GM19238 (cell line): ENCODE data around the gene OR52N2.

Source experiments
- DNase-seq: peaks from one replicate; pipeline ENCODE4 v3.0.0; 2011; ENCODE audit warnings: low spot score; ENCODE audit not compliant: insufficient read length

OR52N2 gene

DNA sequence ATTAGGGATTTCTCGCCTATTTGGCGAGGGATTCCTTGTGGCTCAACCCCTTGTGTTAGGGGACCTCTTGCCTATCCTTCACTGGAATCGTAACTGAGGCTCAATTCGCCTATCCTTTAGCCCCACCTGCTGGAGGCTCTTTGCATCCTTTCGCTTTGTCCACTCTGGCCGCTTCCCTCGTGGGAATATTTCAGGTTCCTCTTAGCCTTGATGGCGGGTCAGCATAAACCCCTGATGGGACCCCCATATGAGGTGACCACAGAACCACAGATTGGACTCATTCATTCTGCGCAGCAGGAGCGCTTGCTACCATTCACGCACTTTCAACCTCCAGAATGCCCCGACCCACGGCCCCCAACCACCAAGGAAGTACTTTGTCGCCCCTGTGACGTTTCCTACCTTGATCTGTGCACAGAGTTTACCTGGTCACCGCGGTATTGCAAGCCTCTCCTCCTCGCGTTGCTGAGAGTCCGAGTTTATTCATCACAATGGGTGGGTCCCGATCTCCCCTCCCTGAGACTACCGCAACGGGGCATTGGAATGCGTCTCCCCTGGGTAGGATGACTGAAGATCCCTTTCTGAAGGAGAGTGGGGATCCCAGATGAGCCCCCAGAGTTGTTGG is at the start of gene OR52N2:
Gene OR52N2, plus strand, starts transcription at position 425 of the 622 bp plus-strand sequence. CDS start 11,412 bp downstream, outside the sequence.
- peak; percentile 3 for DNase-seq

GRCh38 chr11:5767056-5767455 is 41.7 kb upstream of the OR52N2 start:
- DNase-seq: no peak

- no peak for DNase-seq
These were observed 25.5 kb upstream of the OR52N2 start, which contains the start of gene OR52N5 for GRCh38 chr11:5783255-5783654. Gene OR52N5 (minus strand): TSS chr11:5783355. CDS start chr11:5778634, 4,721 bp downstream.

- DNase-seq: no peak
These were observed 17.6 kb upstream of the OR52N2 start, which contains the start of gene OR52N1 for GRCh38 chr11:5791165-5791564. Gene OR52N1 (minus strand): TSS chr11:5791265. CDS start chr11:5788816, 2,449 bp downstream.

DNA sequence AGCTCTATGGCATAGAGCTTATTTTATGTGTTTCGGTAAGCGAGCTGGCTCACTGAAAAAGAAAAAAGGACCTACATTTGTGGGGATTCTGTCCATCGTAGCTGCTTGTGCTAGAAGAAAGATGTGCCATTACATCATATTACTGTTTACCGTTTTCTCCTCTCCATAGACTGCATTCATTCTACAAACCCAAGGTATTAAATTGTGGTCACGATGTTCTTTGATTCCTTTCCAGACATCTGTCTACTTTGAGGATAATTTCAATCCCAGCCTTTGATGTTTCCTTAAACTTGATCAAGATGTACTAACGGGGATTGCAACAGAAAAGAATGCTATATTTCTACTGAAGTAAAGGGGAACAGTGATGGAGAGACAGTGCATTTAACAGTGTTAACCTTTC is 12.2 kb upstream of the OR52N2 start:
- no peak for DNase-seq

DNA sequence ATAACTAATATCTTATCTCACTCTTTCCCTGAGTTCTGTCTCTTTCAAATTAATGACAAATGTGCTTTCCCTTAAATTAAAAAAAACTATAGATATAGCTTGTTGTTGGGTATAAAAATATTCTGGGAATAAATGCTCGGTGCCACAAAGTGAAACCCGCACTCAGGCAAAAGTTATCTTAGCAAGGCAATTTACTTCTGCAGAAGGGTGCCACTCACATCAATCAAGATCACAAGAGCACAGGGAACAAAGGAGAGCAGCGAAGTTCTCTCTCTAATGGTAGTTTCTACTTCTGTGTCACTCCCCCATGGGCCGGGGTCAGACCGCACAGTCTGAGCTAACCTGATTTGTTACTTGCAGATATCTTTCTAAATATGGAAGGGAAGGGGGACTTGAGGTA is 4.7 kb upstream of the OR52N2 start:
- no peak for DNase-seq

DNA sequence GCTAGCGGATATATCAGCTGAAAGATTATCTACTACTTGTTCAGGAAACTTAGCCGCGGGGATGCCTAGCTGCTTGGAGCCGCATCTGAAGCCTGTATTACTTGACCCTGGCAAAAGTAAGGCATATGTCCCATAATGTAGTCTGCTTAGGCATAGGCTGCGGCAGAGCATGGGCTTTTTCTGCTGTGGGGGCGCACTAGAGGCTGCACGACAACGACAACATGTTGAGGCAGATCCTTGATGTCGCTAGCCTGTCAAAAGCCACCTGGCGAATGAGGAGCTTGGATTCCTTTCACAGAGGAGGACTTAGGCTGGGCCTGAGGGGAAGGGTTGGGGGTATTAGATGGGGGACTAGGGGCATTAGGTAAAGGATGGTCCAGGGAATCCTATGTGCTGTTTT is 1.1 kb upstream of the OR52N2 start:
- DNase-seq: no peak

DNA sequence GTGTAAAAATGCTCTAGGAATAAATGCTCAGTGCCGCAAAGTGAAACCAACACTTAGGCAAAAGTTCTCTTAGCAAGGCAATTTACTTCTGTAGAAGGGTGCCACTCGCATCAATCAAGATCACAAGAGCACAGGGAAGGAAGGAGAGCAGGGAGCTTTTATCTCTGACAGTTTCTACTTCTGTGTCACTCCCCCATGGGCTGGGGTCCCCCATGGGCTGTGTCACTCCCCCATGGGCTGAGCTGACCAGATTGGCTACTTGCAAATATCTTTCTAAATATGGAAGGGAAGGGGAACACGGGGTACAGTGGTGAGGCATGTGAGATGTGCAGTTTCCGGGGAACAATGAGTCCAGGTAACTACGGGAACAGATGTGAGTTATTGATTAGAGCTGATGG is 397 bp downstream of the OR52N2 start:
- DNase-seq: no peak

DNA sequence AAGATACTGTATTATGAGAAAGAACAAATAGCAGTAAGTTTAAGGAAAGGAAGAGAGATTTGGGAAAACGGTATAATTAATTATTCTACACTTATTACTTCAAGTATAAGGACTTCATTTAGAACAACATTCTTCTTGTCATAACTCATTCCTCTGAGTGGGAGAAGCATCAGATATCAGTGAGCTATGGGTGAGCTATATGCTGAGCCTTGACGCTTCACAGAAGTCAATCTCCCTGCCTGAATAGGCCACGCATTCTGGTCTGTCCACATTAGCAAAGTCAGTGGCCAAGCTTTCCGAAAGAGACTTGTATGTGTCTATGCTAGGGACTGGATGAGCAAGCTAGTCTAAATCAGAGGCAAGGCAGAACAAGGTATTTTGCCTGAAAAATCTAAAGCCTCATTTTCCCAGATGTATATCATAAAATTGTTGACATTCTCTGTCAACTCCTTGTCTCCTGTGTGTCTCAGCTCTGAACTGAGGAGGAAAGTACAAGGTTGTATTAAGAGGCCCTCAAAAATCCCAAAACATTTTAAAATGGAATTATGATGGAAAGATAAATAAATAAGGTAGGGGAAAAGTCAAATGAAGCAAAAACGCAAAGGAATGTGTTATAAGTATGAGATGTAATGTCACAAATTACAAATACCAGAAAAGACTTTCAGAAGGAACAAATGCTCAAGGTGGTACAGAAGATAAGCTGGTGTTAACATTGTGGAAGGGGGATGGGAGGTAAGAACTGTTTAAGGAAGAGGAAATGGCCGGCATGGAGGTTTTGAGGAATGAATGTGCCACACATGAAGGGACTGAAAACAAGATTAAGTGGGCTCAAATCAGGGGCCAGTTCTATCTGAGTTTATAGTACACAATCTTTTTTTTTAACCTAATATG is 1.4 kb downstream of the OR52N2 start:
- no peak for DNase-seq

DNA sequence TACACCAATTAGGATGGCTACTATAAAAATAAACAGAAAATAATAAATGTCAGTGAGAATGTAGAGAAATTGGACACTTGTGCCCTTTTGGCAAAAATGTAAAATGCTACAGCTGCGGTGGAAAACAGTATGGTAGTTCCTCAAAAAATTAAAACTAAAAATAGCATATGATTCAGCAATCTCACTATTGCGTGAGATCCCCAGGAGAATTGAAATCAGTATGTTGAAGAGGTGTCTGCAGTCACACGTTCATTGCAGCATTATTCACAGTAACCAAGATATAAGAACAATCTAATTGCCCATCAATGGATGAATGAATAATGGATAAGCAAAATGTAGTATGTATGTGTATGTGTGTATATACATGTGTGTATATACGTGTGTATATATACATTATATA is 6.8 kb downstream of the OR52N2 start:
- DNase-seq: no peak

DNA sequence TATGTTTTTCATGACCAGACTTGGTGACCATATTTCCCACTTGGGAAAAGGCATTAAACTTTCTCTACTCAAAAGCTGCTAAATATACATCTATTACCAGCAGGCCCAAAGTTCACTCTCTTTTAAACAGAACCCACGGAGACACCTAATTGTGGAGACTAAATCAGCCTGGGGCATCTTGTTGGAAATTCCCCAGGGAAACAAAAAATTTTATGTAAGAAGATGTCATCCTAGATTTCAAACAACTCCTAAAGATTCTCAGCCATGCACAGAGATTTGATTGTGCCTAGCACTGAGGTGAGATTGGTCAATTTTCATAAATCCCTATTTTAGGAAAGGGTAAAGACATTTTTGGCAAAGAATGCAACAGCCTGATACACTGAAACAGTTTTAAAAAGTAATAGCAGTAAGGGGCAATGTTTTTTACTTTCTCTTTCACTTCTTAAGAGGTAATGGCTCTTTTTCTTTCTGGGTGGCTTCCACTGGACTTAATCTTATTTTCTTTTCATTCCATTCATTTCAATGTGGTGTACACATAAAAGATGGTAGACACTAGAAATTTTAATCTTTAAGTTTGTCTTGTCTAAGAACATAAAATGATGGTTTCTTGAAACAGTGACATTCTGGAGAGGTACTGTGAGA is 9.6 kb downstream of the OR52N2 start:
- no peak for DNase-seq

DNA sequence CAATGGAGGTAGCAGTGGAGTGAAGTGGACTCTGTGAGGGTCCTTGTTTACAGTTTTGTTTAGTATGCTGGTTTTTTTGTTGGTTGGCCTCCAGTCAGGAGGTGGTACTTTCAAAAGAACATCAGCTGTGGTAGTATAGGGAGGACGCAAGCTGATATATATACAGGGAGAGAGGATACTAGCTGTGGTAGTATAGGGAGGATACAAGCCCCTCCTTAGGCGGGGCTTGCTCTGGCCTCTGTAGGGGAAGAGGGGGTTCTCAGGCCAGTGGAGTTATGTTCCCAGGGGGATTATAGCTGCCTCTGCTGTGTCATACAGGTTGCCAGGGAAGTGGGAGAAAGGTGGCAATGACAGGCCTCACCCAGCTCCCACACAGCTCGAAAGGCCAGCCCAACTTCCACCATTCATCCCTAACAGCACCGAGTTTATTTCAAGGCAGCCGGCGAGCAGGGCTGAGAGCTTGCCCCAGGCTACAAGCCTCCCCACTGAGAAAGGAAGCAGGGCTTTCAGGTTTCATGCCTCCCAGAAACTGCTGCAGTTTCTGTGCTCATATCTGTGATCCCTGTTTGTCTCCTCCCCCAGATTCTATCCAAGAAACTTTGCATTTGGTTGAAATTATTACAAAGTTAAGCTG is 22.6 kb downstream of the OR52N2 start:
- DNase-seq: no peak

DNA sequence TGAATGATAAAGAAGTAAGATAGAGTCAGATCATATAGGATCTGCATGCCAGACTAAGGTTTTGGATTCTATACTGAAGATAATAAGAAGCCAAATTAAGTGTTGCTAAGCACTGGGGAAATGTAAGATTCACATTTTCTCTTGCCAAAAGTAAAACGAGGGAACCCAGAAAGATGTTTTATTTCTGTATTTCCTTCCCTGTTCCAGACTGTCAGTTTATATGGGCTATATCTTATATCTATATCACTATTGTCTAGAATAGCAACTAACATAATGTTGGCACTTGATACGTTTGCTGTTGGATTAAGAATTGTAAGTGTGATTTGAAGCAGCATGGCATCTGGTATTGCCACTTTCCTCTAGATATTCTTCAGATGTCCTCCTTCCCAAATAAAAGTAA is 24.7 kb downstream of the OR52N2 start:
- no peak for DNase-seq

GRCh38 chr11:5837695-5838094 is 29.0 kb downstream of the OR52N2 start:
- no peak for DNase-seq

GRCh38 chr11:5841797-5842196 is 33.1 kb downstream of the OR52N2 start, which contains the start of gene OR52E6:
Gene OR52E6 (minus strand): TSS chr11:5841897. CDS start chr11:5841897, 0 bp downstream.
- no peak for DNase-seq

DNA sequence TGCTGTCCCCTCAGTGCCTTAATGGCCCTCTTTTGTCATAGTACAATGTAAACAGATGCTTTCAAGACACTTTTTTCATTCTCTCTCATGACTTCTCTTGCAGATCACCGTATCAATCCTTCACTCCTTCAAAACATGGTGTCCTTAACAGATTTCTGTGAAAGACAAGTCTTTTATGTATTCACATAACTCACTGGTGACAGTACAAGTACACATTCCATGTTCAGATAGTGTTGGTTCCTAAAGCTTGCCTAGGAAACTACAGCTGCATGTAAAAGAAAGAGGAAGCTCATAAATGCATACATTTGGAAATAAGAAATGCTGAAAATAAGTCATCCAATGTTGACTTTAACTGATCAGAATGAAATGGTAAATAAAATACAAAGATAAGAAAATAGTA is 38.0 kb downstream of the OR52N2 start:
- DNase-seq: no peak

DNA sequence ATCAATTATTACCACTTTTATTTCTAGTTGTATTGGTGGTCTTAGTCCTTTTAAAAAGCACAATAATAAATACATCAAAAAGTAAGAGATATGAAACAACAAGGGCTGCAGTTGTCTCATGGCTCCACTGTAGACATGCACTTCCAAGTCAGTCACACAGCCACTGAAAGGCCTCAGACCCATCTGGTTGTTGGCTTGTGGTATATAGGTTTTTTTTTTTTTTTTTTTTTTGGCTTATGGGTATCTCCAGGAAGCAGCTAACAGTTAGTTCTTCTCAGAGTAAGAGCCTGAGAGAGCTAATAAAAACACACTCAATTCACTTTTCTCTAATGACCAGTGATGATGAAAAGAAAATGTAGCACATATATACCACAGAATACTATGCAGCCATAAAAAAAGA is 39.0 kb downstream of the OR52N2 start:
- DNase-seq: no peak

DNA sequence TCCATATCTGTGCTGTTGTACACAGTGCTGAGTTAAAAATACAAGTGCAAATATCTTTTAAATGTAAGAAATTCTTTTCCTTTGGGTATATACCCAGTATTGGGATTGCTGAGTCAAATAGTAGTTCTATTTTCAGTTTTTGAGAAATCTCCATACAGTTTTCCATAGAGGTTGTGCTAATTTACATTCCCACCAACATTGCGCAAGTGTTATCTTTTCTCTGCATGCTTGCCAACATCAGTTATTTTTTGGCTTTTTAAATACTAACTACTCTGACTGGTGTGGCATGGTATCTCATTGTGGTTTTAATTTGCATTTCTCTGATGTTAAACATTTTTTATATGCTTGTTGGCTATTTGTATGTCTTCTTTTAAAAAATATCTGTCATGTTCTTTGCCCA is 42.3 kb downstream of the OR52N2 start:
- no peak for DNase-seq

DNA sequence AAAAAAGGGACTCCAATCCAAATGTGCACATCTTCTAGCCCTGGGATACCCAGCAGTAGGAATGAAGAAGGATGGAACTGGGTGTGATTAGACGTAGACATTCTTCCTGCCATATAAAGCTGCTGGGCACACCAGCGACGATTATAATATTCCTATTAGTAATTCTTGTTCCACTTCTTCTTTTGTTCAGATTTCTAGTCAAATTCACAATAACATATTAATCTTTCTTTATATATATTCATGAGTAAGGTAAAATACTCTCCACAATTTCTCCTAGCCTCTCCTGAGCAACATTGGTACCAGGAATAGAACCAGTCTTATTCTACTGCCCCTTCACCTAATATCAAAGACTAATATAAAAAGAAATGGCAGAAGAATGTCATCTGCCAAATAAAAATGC is 48.9 kb downstream of the OR52N2 start, which contains the start of gene OR52E8:
Gene OR52E8, minus strand, starts transcription at position 101 of the 400 bp plus-strand sequence. Its CDS starts 0 bp downstream, at position 101.
- no peak for DNase-seq

DNA sequence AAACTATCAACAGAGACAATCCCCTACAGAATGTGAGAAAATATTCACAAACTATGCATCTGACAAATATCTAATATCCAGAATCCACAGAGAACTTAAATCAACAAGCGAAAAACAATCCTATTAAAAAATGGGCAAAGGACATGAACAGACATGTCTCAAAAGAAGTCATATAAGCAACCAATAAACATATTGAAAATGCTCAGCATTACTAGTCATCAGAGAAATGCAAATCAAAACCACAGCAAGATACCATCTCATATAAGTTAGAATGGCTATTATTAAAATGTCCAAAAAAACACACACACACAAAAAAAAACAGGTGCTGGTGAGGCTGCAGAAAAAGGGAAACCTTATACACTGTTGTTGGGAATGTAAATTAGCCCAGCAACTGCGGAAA is 57.1 kb downstream of the OR52N2 start:
- DNase-seq: no peak
